Osteocyte (in vitro differentiated cells): ENCODE results near the gene SELENOM. TPM values are rescaled to one million over a fixed set of nuclear protein-coding genes. Genes with fewer than 3 reads are reported as not detected.

Source experiments
- DNase-seq: peaks from one replicate; pipeline ENCODE4 v3.0.0; 2021; ENCODE audit warnings: mixed read lengths; ENCODE audit not compliant: unreplicated experiment; ENCODE audit errors: extremely low spot score
- H3K27ac Mint-ChIP-seq: one replicate; pipeline ENCODE4 v1.8.0; 2021; ENCODE audit warnings: mild to moderate bottlenecking, mixed read lengths; ENCODE audit not compliant: unreplicated experiment
- H3K27me3 Mint-ChIP-seq: one replicate; pipeline ENCODE4 v1.8.0; 2021; ENCODE audit warnings: mixed read lengths; ENCODE audit not compliant: unreplicated experiment
- H3K36me3 Mint-ChIP-seq: one replicate; pipeline ENCODE4 v1.8.0; 2021; ENCODE audit warnings: mixed read lengths; ENCODE audit not compliant: unreplicated experiment
- H3K4me1 Mint-ChIP-seq: one replicate; pipeline ENCODE4 v1.8.0; 2021; ENCODE audit warnings: mixed read lengths; ENCODE audit not compliant: unreplicated experiment
- H3K4me3 Mint-ChIP-seq: one replicate; pipeline ENCODE4 v1.8.0; 2021; ENCODE audit warnings: mild to moderate bottlenecking, moderate library complexity, mixed read lengths; ENCODE audit not compliant: unreplicated experiment
- H3K9me3 Mint-ChIP-seq: one replicate; pipeline ENCODE4 v1.8.0; 2021; ENCODE audit warnings: mixed read lengths; ENCODE audit not compliant: unreplicated experiment
- total RNA-seq: library from RNA; stranded (reverse); gene quantifications from 2 replicates; pipeline ENCODE4 v1.2.1, GENCODE V29; 2021
- TF ChIP-seq, protein P1 (sequence below): fragments of 200-600 bp; sonication (generic); IDR thresholded peaks from 2 replicates; pipeline ENCODE4 v1.5.0; 2021; ENCODE audit warnings: antibody characterized with exemption, mild to moderate bottlenecking, moderate library complexity

SELENOM gene
- total RNA-seq, 1 donor from 2014 or later: 186 TPM

DNA sequence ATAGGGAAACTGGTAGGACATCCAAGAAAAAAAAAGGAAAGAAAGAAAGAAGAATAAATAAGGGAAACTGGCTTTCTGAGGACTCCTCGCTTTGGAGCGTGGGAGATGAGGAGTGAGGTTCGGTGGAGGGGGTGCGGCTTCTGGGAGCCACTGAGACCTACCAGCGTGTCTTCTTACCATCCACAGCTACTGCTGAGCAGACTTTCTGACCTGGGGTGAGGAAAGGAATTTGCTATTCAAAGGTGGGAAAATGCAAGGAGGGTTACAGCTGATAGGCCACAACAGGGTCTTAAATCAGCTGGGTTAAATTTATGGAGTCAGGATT, 488 bp upstream of the SELENOM start:
- H3K9me3 Mint-ChIP-seq: no peaks in the 10 kb centered on the region
- TF ChIP-seq, protein P1, sequence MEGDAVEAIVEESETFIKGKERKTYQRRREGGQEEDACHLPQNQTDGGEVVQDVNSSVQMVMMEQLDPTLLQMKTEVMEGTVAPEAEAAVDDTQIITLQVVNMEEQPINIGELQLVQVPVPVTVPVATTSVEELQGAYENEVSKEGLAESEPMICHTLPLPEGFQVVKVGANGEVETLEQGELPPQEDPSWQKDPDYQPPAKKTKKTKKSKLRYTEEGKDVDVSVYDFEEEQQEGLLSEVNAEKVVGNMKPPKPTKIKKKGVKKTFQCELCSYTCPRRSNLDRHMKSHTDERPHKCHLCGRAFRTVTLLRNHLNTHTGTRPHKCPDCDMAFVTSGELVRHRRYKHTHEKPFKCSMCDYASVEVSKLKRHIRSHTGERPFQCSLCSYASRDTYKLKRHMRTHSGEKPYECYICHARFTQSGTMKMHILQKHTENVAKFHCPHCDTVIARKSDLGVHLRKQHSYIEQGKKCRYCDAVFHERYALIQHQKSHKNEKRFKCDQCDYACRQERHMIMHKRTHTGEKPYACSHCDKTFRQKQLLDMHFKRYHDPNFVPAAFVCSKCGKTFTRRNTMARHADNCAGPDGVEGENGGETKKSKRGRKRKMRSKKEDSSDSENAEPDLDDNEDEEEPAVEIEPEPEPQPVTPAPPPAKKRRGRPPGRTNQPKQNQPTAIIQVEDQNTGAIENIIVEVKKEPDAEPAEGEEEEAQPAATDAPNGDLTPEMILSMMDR: no peak
- H3K36me3 Mint-ChIP-seq: peaks cover 2% of the 10 kb centered on the region

DNA sequence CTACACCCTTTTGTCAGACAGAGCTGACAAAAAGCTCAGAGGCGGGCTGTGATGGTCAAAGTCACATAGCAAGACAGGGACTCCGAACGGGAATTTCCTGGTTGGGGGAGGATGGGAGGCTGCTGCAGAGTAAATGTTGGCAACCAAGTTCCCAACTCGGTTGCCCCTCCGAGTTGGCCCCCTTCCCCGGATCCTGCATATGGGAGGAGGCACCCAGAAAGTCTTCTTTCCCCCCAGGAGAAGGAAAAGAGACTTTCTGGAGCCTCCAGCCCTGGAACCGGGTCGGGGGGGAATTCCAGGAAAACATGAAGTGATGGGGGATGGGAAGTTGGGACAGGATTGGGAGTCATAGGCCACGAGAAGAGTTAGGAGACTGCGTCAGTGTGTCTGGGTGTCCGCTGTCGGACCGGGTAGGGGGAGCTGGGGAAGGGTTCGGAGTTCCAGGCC, 614 bp downstream of the SELENOM start:
- peak overlapping the region; percentile 93 for H3K4me3 Mint-ChIP-seq
- H3K9me3 Mint-ChIP-seq: no peaks in the 10 kb centered on the region
- H3K4me1 Mint-ChIP-seq: peaks cover 40% of the 10 kb centered on the region
- no peak for DNase-seq
- peak overlapping the region; percentile 90 for H3K27ac Mint-ChIP-seq
- H3K36me3 Mint-ChIP-seq: peaks cover 2% of the 10 kb centered on the region
- TF ChIP-seq, protein P1: no peak
- H3K27me3 Mint-ChIP-seq: no peaks in the 10 kb centered on the region

More for the DNA sequence above, 488 bp upstream of the SELENOM start:
- H3K4me3 Mint-ChIP-seq: peak overlapping the region; percentile 93
- no peaks in the 10 kb centered on the region for H3K27me3 Mint-ChIP-seq
- no peak for DNase-seq
- peak overlapping the region; percentile 90 for H3K27ac Mint-ChIP-seq
- H3K4me1 Mint-ChIP-seq: peaks cover 29% of the 10 kb centered on the region

DNA sequence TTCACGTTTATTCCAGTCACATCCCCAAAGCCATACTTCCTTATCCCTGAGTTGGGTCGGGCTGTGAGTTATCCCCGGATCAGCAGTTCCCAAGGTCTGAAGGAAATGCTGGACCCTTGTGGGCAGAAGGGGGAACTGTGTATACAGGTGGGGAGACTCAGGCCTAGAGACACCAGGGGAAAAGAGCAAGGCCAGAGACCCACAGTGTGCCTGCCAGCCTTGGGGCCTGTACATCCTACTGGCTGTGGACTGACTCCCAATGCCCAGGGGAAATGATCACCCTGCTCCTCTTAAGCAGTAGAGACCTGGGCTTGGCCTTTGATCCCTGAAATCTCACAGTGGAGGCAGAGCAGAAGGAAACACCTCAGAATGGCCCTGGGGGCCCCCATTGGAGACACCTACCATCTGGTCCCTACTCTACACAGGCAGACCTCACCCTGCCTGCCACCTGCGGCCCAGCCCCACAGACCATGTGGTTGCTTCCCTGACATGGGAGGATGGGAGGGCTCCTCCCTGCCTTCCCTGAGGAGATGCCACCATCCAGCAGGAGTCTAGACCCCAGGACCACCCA, 1.3 kb downstream of the SELENOM start:
- TF ChIP-seq, protein P1: no peak
- Mint-ChIP-seq H3K27ac (peak overlapping the region; percentile 90), H3K36me3 (peaks cover 2% of the 10 kb centered on the region), H3K27me3 (no peaks in the 10 kb centered on the region), H3K9me3 (no peaks in the 10 kb centered on the region), H3K4me1 (peaks cover 42% of the 10 kb centered on the region), H3K4me3 (peak overlapping the region; percentile 93)
- no peak for DNase-seq

DNA sequence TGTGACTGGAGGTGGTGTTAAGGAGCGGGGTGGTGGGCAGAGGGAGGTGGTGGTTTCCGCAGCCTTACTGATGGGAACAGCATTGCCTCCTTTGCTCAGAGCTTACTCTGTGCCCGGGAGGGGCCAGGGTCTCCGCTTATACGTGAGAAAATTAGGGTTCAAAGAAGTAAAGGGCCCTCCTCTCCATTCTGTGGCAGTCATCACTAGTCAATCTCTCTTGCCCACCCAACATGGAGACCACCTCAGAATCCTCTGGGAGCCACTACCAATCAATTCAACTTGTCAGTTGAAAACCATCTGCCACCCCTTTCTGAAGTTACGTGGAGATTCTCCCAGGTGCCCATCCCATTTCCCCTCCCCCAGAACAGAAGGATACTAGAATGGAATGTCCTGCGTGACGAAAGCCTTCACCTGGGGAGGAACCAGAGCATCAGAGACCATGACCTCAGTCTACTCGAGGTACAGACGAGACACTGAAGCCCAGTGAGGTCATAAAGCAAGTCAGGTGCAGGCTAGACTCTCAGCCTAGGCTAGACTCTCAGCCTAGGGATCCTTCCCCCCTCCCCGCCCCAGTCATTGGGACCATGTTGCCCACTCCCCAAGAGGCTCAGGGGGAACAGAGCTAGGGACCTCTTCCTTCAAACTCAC, 2.0 kb downstream of the SELENOM start:
- DNase-seq: no peak
- Mint-ChIP-seq H3K9me3 (no peaks in the 10 kb centered on the region), H3K4me3 (no peak overlapping the region), H3K27me3 (no peaks in the 10 kb centered on the region), H3K36me3 (peaks cover 2% of the 10 kb centered on the region), H3K27ac (peak overlapping the region; percentile 90), H3K4me1 (peaks cover 43% of the 10 kb centered on the region)
- TF ChIP-seq, protein P1: no peak

DNA sequence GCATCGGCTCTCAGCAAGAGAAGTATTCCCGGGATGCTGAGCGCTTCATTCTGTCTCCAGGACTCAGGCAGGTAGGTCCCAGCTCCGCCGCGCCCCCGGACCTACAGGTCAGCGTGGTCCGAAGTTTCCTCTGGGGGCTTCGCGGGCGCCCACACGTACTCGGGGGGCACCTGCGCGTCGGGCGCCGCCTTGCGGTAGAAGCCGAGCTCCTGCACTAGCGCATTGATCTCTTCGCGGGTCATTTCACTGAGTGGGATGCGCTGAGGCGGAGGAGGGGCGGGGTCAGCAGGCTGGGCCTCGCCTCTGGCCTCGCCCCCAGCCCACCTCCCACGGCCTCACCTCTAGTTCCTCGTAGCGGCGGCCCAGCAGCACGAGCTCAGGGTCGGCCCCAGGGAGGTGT, 2.5 kb downstream of the SELENOM start:
- DNase-seq: no peak
- no peaks in the 10 kb centered on the region for H3K27me3 Mint-ChIP-seq
- no peak overlapping the region for H3K27ac Mint-ChIP-seq
- H3K36me3 Mint-ChIP-seq: peaks cover 2% of the 10 kb centered on the region
- H3K9me3 Mint-ChIP-seq: no peaks in the 10 kb centered on the region
- TF ChIP-seq, protein P1: peak; percentile 20
- no peak overlapping the region for H3K4me3 Mint-ChIP-seq
- peaks cover 43% of the 10 kb centered on the region for H3K4me1 Mint-ChIP-seq
